GM21786 (cell line): ENCODE data around the gene CYB5D1.
A peak's percentile ranks its signal among the peaks of the same experiment; 100 is the strongest.

ENCODE experiments used
- ATAC-seq: cut with Tn5 transposase; IDR thresholded peaks from one replicate; pipeline ENCODE4 v1.9.1; 2021; ENCODE audit not compliant: unreplicated experiment

CYB5D1 gene

DNA sequence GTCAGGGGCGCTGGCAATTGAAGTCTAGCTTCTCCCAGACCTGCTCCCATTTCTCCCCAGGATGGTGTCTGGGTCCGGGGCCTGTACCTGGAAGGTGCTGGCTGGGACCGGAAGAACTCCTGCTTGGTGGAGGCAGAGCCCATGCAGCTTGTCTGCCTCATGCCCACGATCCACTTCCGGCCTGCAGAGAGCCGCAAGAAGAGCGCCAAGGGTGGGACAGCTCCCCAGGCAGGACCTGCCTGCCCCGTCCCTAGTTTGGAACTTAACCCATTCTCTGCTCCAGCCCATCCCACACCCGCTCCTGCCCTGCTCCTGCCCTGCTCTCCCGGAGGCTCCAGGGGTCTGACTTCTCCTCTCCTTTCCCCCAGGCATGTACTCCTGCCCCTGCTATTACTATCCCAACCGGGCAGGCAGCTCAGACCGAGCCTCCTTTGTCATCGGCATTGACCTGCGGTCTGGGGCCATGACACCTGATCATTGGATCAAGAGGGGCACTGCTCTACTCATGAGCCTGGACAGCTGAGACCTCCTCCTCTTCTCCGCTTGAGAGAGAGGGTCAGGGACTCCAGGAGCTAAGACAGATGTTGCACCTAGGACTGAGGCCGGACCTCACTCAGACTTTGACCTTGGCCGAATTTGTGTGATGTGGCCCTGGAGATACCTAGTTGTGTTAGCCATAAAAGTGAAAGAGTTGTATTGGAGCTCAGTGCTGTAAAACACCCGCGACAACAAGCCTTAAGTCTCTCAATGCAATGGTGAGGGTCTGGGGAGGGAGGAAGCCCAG lies 24.6 kb upstream of the CYB5D1 start:
- no peak for ATAC-seq

DNA sequence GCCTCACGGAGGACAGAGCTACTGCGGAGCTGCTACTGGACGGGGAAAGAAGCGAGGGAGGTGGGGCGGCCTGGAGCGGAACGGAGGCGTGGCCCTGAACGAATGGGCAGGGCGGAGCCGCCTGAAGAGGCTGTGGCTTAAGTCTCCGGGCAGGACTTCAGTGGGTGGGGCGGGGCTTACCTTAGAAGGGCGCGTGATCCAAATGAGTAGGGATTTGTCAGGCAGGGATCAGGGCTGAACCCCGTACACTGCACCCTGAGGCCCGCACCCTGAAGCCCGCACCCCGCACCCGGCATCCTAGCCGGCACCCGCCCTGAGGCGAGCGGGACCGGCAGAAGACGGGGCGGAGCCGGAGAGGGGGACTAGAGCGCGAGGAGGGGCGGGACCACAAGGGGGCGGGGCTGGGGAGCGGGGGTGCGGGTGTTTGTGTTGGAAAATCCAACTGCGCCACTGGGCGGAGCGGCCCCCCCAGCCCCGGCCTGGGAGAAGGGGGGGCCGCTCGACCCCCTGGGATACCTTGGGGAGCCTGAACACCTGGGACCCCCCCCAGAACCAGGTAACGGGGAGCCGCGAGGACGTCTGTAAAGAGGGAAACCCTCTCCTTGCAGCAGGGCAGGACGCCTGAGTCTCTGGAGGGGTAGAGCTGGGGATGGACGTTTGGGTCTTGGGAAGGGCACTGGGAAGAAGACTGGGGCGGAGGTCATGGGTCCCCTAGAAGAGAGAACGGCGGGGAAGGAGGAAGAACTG lies 23.8 kb upstream of the CYB5D1 start, which contains the start of gene KDM6B:
Gene KDM6B (plus strand): TSS at position 423 of the 747 bp plus-strand sequence. CDS start 11,338 bp downstream, outside the sequence.
- ATAC-seq, result peak; percentile 41

DNA sequence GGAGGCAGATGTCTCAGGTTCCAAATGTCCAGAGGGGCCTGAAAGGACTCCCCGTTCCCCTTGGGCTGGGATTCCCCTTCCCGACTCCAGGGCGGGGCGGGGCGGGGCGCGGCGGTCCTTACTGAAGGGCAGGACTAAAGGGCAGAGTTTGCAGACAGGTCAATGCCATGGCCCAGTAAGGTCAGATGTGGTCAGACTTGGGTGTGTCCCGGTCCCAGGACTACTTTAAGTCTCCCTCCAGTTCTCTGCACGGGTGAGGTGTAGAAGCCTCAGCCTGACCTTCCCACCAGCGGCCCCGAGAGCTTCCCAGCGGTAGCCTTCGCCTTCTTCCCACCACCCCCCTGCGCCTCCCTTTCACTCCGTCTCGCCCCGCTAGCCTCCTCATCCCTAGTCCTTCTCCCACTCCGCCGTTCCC lies 23.3 kb upstream of the CYB5D1 start:
- no peak for ATAC-seq

DNA sequence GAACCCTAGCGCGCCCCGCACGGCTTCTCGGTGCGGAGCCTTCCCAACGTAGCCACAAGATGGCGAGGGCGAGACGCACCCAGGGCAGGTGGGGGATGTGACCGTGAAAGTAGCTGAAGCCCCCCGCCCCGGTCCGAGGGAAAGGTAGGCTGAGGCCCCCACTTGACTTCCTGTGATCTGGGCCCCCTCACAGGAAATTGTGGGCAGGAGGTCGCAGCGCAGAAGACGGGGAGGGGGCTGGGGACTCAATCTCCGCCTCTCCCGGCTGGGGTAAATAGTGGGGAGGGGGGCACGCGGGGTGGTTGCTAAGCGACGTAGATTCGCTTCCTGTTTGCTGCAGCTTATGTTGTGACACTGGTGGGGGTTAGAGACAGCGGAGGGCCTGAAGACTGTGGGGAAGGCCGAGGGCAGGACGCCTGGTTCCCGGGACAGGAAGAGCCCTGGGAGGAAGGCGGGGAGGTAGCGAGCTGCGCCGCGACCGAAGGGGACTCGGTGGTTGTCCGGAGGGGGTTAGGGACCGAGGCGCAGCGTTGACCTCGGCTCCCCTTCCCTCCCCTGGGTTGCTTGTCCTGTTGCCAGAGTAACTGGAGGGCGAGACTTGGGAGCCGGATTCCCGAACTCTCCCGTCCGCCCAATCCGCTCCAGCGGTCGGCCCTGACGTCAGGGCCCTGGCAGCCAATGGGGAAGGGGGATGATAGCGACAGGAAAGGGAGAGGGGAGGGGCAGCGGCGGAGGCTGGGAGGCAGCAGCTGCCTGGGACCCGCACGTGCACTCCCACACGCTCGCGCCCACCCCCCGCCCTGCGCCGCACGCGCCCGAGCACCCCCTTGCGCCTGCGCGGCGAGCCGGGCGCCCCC lies 22.6 kb upstream of the CYB5D1 start:
- ATAC-seq, result peak; percentile 35

DNA sequence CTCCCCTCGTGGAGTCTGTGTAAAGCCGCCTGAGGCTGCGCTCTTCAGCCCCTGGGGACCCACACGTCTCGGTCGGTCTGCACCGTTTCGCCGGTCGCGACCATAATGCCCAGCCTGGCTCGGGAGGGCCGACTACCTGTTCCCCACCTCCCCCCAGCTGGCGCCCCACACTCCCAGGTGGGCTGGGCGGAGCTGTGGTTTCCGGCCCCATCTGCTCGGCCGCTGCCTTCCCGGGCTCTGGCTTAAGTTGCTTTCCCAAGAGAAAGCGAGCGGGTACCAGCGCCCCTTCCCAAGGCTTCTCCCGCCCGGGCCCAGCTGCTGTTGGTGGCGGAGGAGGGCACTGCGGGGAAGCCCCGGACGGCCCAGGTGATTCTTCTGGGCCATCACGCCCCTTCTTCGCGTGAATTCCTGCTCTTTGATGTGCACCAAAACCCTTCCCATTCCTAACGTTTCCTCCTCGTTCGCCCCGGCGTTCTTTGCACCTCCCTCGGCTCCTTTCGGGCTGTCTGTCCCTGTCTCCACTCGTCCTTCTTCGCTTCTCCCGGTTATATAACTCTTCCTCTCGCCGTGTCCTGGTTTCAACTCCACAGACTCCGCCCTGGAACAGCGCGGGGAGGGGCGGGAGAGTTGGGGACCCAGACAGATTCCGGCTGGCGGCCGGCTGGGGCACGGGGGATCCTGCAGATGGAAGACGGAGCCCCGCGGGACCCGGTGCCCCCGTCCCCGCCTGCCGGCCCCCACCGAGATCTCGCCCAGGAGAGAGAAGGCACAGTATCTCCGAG lies 21.8 kb upstream of the CYB5D1 start:
- ATAC-seq, result peak; percentile 26

DNA sequence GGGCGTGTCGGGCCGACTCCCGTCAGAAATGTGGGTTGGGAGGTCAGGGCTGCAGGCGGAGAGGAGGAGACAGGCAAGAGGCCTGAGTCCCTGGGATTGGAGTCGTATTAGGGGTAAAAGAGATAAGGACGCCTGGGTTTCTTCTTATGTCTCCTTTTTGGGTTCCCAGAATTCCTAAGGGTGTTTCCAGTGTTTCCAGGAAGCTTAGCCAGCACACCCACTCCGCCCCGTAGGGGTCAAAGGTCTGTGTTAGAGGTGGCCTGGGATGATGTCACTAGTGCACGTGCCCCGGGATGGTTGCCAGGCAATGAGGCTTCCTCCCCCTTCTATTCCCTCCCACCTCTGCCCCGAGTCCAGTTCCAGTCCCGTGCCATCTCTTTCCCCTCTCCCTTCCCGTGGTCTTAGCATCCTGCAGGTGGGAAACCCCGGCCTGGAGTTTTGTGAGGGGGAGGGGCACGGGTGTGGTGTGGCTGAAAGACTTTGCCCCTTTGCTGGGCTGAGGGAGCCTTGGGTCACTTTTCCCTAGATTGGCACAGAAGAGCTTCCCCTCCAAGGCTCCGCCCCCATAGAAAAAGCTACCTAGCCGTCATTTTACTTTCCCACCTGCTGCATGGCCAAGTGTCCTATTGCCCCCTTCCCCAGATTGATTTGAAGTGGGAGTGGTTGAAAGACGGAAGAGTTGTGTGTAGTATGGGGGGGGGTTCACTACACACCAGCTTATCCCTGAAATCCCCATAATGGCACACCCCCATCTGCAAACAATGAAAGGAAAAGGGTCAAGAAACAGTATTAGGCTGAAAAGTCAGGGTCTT lies 21.0 kb upstream of the CYB5D1 start:
- ATAC-seq, result no peak

DNA sequence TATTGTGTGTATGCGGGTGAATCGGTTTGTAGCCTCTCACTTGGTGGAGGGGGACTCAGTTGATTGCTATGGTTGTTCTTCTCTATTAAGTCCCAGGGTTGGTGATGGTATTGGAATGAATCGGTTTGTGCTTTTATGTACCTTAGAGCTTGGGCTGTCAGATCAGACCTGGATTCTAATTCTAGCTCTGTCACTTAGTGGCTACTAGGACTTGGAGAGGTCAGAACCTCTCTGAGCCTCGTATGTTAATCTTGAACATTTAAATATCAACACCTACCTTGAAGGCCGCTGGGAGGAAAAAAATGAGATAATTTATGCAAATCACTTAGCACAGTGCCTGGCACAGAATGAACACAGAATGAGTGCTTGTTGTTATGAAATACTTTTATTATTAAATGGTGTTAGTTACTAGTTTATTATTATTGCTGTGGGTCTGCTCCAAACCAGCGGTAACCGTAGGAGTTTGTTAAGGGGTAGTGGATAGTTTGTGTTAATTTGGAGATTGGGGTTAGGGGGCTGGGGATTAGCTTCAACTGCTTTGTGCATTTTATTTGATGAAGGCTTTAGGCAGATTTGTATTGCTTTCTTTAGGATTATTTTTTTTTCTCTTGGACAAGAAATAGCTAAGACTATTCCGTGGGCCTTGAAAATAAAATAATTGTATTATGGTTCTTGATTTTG lies 20.3 kb upstream of the CYB5D1 start:
- no peak for ATAC-seq

GRCh38 chr17:7838090-7839075 lies 19.4 kb upstream of the CYB5D1 start:
- no peak for ATAC-seq

- ATAC-seq, result no peak
Measured at GRCh38 chr17:7839190-7839875, 18.5 kb upstream of the CYB5D1 start.

DNA sequence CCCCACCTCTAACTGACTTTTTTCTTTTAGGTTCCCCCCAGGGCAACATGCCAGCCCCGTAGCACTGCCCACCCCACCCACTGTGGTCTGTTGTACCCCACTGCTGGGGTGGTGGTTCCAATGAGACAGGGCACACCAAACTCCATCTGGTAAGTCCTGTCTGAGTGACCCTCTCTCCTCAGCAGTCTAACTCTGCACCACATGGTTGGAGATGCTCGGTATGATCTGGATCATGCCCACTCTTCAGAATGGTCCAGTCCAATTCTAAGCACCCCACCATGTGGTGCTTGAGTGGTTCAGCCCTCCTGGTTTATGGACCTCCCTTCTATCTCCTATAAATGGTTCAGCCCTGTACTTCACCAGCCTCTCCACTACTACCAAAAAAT lies 17.9 kb upstream of the CYB5D1 start:
- ATAC-seq, result no peak

GRCh38 chr17:7840441-7840840 lies 17.4 kb upstream of the CYB5D1 start:
- no peak for ATAC-seq

DNA sequence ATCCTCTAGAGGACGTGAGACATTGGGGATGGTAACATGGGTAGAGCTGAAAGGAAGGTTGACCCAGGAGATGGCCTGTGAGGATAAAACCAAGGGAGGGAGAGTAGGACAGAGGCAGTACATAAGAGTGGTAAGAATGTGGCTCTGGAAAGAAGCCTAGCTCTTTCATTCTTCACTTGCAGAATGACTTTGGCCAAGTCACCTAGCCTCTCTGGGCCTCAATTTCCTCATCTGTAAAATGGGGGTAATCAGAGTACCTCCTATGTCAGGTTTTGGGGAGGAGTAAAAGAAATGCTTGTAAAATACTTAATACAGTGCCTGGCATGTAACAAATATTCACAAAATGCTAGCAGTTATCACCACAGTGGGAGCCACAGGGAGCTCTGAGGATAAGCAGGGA lies 16.9 kb upstream of the CYB5D1 start:
- ATAC-seq, result no peak

- no peak for ATAC-seq
Measured at GRCh38 chr17:7841396-7841914, 16.3 kb upstream of the CYB5D1 start.

- ATAC-seq, result no peak
Measured at GRCh38 chr17:7841915-7842379, 15.9 kb upstream of the CYB5D1 start.

GRCh38 chr17:7842380-7843256 lies 15.2 kb upstream of the CYB5D1 start:
- no peak for ATAC-seq

DNA sequence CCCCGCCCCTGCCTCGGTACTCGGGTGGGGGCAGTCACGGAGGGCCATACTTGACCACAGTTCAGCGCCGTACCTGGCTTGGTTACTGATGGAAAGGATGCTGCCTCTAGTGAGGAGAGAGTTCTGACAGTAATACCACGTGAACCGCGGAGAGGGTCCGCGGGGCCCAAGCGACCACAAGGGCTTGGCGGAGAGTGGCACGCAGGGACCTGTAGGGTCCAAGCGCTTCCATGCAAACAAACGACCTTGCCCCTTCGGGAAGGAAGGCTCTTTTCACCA lies 14.6 kb upstream of the CYB5D1 start:
- ATAC-seq, result no peak
